GM19395 (cell line): ENCODE data around the gene TXLNG.

Experiments
- ATAC-seq: cut with Tn5 transposase; IDR thresholded peaks from one replicate; pipeline ENCODE4 v1.9.1; 2021; ENCODE audit warnings: mild to moderate bottlenecking, moderate library complexity; ENCODE audit not compliant: unreplicated experiment

Gene TXLNG

DNA sequence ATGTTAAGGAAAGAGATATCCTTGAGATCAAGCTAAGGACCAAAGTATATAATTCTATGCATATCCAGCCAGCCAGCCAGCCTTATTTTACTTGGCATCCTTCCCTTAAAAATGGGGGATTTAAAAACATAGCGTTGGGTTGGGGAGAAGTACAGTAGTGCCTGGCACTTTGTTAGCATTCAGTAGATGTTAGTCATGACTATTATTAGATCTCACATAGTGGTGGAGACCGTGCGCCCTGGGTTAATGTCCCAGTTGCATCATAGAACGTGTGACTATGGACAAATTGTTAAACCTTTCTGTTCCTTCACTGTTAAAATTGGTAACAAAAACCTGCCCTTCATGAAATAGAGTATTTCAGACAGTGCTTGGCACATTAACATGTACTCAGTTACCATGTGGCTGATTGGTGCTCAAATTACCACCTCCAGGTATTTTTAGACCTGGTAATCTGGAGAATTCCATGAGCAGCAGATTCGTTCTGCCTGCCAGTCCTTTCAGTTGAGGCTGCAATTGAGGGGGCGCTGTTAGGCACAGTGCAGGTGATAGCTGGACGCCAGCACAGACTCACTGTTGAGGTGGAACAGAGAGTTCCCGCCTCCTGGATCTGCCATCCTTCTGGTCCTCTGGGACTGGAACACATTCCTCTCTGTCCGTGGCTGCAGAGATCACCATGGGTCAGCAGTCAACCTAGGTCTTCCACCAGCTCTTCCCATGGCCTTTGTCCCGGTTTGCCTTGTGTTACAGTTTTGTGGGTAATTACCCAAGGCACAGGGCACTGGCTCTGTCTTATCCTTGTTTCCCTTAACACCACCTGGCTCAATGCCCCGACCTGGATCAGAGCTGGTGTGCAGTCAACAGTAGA is 52.2 kb downstream of the TXLNG start:
- no peak for ATAC-seq

DNA sequence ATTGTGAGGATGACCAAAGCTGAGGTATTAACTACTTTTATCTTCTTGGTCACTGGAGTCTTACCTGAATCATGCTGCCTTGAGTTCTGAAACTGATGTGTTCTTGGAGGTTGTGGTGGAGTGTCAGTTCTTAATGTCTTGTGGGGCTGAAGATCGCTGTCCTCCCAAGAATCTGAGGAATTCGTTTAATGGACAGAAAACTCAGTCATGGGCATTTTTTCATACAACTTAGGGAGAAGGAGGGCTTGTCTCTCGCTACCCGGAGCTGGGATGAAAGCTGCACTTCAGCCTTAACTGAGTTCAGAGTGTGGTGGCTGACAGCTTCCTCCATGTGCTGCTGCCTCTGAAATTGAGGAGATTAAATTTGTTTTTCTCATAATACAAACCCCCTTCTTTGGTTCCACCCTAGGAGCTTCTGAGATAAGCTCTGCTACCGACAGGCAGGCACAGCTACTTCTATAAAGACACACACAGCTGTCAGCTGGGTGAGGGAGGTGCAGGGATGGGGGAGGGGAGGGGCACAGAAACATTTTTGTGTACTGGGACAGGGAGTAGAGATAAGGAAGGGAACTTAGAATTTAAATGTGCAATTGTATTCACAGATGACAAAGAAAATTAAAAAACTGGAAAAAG is 53.1 kb downstream of the TXLNG start:
- ATAC-seq, result no peak

DNA sequence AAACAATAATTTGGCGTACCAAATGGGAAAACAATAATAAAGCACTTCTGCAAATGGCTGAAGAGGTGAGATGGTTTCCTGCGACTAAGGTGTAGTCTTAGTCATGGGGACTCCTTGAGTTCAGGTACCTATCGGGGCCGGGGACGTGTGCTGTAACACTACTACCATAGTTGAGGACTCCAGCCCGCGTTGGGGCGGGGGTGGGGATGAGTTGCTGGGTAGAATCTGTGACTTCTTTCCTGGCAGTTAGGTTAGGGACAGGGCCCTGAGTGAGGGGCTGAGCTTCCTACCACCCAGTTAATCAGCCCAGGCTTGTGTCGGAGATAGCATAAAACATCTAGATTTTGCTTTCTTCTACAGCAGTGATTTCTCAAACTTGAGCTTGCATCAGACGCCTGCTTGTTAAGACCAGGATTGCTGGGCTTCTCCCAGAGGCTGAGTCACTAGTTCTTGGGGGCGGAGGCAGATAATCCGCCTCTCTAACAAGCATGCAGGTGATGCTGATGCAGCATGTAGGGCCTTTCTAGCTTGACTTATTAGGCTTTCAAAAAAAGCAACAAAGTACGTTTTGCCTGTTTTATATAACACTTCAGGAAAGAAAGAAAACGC is 53.7 kb downstream of the TXLNG start:
- ATAC-seq, result no peak

DNA sequence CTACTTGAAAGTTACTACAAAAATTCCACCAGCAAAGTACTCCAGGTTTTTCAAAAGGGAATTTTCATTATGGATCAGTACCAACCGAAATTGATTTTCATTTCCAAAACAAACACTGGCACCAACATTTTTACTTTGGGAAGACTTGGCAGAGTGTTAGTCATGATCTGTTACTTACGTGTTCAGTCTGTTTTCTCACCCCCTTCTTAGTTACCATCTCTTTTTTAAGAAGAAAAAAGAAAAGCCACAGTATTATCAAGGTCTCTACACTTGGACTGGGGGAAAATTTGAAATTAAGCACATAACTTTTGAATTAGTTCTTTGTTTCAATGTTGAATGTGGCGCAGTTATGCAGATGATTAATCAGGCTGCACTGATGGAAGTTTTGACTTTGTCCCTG is 56.4 kb downstream of the TXLNG start:
- no peak for ATAC-seq

DNA sequence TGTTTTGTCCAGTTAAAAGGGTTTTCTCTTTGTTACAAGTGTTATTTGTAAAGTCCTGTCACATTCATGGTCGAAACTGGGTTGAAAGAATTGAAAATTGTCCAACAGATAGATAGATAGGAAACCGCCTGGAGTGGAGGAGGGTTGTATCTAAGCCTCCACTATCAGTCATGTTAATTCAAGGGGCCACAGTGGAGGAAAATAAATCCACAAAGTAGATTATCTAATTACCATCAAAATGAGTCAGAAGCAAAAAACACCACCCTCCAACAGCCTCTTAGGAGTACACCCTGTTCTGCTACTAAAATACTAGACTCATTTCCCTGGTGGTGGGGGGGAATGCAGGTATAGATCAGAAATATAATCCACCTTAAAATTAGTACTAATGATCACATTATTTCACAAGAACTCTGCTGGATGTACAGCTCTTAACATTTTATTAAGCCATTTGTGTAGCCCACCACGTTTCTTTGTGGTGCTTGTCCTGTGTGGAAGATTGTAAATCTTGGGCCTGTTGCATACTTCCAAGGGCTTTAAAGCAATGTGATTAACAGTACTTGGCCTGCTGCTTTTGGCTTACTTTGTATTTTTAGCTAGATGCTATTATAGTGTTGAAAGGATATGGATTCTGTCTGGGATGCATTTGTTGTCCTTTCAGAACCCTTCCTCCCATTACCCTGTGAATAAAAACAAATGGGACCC is 57.1 kb downstream of the TXLNG start:
- no peak for ATAC-seq

DNA sequence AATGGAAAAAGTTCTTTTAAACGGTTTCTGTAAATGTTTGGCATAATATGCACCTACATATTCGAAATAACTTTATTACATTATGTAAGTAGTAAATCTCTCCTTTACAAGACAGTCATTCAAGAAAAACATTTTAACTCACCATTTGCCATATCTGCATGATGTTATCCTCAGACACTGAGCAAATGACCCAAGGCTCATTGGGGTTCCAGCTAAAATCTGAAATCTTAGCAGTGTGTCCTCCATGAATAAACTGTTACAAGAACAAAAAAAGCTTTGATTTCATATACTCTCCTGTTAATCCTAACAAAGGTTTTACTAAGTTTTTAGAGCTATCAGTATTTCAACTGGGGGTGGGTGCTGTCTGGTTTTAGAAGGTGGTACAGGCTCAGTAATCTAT is 59.4 kb downstream of the TXLNG start:
- no peak for ATAC-seq

DNA sequence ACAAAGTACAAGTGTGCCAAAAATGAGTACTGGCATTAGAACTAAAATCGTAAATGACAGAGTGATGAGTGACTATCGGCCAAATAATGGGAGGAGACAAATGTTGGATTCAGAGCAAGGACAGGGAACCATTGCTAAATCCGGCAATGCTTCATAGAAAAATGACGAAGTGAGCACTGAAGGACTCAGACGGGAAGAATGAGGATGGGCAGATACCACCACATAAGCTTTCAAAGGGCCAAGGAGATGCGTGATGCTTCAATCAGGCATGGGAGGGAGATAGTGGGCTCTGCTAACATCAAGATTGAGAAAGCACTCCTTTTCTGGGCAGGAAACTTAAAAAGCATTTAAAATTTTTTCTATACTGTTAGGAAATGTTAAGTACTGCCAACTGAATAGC is 62.3 kb downstream of the TXLNG start:
- ATAC-seq, result no peak

DNA sequence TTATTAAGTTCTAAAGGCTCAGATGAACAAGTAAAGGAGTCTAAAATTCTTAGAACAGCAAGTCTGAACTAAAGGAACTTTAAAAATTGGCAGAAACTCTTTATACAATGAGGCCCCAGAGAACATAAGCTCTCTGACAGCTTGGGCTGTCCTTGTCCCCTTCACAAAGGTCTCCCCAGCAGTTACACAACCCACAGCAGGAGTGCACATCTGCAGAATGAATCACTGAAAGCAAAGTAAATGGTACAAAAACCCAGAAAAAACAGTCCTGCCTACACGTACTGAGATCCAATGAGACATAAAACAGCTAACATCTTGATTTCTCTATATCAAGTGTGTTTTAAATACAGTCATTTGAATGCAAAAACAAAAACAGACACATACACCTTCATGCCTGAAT is 65.2 kb downstream of the TXLNG start:
- no peak for ATAC-seq

DNA sequence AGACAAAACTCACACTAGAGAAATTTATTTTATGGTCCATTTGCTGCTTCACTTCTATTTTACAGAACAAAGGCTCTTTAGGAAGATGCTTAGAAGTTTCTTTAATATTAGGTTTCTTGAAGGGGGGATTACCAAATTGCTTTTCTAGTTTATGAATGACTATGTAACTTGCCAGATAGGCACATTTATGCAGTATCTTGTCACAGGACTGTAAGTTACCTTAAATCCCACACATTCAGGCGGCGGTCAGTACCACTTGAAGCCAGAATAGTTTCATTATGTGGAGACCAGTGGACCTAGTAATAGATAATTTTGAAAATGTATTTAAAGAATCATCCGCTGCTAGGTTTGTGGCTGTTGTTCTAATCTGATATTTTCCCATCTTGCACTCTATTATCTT is 65.6 kb downstream of the TXLNG start:
- ATAC-seq, result no peak

DNA sequence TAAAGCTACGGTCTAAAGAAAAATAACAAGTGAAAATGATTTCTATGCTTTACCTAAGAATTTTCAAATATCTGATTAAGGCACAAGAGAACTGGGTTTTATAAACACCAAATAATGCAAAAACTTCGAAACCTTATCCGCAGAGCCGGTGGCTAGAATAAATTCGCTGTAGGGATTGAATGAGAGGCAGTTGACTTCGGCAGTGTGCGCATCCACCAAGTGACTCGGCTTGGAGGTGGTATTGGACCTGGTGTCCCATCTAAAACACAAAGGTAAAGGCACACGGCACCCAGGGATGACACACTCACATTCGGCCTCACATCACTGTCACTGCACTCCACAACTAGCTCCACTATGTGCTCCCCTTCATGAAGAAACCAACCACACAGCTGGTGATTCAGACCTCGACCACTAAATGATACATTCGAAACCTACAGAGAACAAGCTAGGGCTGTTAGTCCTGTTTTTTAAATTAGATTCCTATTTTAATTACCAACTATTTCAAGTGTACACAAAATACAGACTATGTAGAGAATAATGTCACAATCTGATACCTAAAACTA is 66.4 kb downstream of the TXLNG start:
- ATAC-seq, result no peak

DNA sequence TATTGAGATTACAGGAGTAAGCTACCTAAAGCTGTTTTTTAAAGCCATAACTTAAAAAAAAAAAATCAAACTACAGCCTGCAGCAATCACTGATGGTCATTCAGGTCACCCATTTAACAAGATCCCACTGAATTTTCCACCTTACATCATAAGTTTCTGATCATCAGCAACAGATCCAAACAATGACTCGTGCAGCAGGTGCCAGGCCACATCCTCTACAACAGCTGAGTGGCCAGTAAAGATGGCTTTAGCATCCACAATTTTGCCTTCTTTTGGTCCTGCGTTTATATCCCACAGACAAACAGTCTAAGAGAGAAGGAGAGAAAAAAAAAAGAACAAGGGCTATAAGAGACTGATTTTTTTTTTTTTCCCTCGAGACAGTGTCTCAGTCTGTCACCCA is 67.3 kb downstream of the TXLNG start:
- ATAC-seq, result no peak

DNA sequence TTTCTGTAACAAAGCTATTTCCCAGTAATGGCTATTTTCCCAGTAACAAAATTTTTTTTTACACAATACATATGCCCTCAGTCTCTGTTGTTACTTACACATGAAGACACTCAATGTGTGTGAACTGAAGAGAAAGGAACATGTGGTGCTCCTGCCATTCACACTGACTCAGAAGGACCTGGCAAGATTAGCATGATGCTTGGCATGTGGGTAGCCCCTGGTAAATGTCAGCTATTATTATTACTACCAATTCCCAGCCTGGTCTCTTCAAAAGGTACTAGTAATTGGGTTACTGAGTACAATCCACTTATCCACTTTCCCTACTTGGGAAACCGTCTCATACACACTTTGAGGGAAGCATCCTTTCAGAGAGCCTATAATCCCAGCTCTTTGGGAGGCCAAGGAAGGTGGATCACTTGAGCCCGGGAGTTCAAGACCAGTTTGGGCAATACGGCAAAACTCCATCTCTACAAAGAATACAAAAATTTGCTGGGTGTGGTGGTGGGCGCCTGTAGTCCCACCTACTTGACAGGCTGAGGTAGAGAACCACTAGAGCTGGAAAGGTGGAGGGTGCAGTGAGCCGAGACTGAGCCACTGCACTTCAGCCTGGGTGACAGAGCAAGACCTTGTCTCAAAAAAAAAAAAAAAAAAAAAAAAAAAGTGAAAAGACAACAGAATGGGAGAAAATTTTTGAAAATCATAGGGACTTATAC is 69.3 kb downstream of the TXLNG start:
- peak; percentile 39 for ATAC-seq

DNA sequence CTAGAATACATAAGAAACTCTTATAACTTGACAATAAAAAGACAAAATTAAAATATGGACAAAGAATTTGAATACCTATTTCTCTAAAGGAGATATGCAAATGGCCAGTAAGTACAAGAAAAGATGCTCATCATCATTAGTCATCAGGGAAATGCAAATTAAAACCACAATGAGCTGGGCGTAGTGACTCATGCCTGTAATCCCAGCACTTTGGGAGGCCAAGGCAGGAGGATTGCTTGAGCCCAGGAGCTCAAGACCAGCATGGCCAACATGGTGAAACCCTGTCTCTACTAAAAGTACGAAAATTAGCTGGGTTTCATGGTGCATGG is 69.8 kb downstream of the TXLNG start:
- ATAC-seq, result peak; percentile 68

DNA sequence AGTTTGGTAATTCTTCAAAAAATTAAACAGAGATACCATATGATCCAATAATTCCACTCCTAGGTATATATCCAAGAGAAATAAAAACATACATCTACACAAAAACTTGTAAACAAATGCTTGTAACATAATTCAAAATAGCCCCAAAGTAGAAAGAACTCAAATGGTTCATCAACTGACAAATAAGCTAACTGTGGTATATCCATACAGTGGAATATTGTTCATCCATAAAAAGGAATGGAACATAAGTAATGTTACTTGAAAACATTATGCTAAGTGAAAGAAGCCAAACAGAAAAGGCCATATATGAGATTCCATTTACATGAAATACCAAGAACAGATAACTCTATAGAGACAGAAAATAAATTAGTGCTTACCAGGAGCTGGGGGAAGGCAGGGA is 70.5 kb downstream of the TXLNG start:
- ATAC-seq, result no peak

DNA sequence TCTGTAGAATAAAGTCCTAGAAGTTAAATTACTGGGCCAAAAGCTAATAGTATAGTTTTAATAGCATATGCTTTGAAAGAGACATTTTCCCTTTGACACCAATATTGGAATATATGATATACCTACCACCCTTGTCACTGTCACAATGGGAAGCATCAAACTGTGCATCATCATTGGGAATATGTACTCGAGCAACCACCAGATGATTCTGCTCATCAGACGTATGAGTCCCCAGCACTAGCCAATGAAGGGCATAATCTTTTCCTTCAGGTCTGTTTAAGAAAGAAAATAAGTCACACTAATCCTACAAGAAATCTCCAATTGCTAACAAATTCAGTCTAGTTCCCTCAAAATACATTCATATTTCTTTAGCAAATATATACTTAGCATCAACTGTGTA is 76.6 kb downstream of the TXLNG start:
- ATAC-seq, result no peak

DNA sequence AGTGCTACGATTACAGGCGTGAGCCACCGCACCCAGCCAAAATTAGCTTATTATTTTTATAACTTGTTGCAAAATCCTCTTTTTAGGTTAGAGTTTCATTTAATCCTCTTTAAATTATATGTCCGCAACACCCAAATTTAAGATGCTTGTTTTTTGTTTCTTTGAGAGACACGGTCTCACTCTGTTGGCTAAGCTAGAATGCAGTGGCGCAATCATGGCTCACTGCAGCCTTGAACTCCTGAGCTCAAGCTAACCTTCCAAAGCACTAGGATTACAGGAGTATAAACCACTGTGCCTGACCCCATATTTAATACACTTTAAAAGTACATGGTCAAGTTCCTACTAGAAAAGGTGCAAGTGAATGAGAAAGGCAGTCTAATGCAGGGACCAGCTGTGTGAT is 81.7 kb downstream of the TXLNG start:
- no peak for ATAC-seq

DNA sequence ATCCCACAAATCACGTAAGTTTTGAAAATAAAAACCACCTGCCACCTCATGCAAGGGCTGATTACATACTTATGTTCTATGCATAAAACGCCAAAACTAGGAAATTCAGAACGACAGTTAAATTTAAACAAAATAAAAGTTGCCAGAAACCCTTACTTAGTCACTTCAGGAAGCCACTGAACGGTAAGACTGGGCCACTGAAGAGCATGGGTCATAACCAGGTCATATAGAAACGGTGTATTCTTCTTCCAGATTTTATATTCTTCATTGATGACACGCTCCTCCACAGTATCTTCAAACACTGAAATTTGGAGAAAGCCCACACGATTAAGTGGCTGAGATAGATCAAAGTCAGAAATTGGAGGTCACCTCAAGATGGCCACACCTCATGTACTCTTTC is 82.7 kb downstream of the TXLNG start:
- no peak for ATAC-seq

DNA sequence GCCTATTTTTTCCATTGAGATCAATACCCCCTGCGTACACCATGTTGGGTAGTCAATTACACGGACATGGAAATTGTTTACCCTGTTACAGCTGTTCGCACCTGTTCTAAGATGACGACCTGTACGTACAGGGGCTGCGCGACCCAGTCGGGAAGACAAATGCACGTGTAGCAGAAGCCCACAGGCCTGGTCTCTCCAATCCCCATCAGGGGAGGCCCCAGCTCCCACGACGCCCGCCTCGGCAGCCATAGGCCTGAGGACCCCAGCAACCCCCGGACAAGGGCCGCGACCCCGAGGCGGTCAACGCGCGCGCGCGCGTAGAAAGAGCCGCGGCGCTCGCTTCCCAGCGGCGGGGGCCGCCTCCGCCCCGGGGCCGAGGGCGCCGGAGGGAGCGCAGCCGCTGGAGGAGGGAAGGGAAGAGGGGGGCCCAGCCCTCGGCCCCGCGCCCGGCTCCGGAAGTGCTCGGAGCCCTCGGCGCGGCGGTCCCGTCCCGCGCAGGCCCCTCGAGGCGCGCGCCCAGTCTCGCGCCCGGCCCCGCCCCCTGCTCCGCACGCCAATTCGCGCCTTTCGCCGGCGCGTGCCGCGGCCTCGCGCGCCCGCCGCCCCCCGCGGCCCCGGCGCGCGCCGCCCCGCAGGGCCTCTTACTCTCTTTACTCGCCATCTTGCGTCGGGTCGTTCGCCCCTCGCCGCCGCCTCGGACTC is 83.3 kb downstream of the TXLNG start:
- peak; percentile 51 for ATAC-seq

DNA sequence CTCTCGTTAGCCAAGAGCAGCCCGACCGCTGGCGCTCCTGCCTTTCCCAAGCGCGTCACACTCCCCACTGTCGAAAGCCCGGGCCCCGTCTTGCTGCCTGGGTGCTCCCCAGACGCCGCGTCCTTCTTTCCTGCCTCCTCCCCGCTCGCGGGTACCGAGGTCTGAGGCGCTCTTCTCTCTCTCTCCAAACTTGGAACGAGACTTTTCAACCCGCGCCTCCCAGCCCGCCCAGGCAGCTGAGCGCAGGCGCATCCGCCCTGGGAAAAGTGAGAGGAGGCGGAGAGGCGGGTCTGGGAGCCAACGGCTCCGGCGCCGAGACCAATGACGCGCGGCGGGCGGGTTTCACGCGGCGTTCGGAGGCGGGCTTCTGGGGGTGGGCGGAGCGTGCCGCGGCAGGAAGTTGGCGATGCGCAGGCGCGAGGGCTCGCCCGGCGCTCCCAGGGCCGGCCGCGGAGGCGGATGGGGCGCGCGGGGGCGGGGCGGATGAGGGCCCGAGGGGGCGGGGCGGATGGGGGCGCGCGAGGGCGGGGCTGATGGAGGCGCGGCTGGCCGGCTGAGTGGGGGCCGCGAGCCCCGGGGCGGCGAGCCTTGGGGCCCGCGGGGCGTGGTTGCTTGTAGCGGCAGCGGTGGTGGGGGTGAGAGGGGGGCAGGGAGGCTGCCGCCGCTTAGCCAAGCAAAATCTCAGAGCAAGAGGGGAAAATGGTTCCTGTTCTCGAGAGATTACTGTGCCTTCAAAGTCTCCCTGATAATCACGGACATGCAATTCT is 84.0 kb downstream of the TXLNG start, which contains the start of gene RBBP7:
Gene RBBP7 (minus strand): TSS at position 268 of the 767 bp plus-strand sequence. CDS start 309 bp downstream, outside the sequence.
- peak; percentile 83 for ATAC-seq
